GM18505 (cell line): ENCODE results near the gene KDM8.
"Not testable (repeated sequence)": the region's sequence is repeated elsewhere in the genome, so short reads cannot be mapped to it uniquely, and the experiment has no call there.

Source experiments
- ATAC-seq: cut with Tn5 transposase; IDR thresholded peaks from one replicate; pipeline ENCODE4 v1.9.1; 2021; ENCODE audit not compliant: unreplicated experiment
- POLR2A ChIP-seq: IDR thresholded peaks from 4 replicates; pipeline ENCODE4 v1.6.1; 2011; ENCODE audit warnings: borderline replicate concordance; ENCODE audit not compliant: insufficient read depth, insufficient read length; ENCODE audit errors: extremely low read depth

The KDM8 gene

GRCh38 chr16:27242398-27242797, 39.1 kb downstream of the KDM8 start:
- no peak for ATAC-seq
- TF ChIP-seq POLR2A, result no peak

GRCh38 chr16:27242868-27243590, 39.7 kb downstream of the KDM8 start:
- ATAC-seq, result no peak
- no peak for TF ChIP-seq POLR2A

GRCh38 chr16:27243725-27244362, 40.5 kb downstream of the KDM8 start:
- no peak for TF ChIP-seq POLR2A
- no peak for ATAC-seq

GRCh38 chr16:27244363-27244755, 41.0 kb downstream of the KDM8 start:
- ATAC-seq, result no peak
- no peak for TF ChIP-seq POLR2A

- TF ChIP-seq POLR2A, result no peak
- ATAC-seq, result no peak
Measured at GRCh38 chr16:27245276-27246172, 42.2 kb downstream of the KDM8 start.

- no peak for TF ChIP-seq POLR2A
- ATAC-seq, result no peak
Measured at GRCh38 chr16:27246439-27246838, 43.1 kb downstream of the KDM8 start.

- ATAC-seq, result not testable (repeated sequence)
Measured at GRCh38 chr16:27247076-27247475, 43.8 kb downstream of the KDM8 start.

GRCh38 chr16:27248036-27248435, 44.7 kb downstream of the KDM8 start:
- no peak for ATAC-seq
- no peak for TF ChIP-seq POLR2A

GRCh38 chr16:27248886-27249285, 45.6 kb downstream of the KDM8 start:
- not testable (repeated sequence) for ATAC-seq

- no peak for ATAC-seq
- no peak for TF ChIP-seq POLR2A
Measured at GRCh38 chr16:27251541-27252205, 48.3 kb downstream of the KDM8 start.

GRCh38 chr16:27252206-27252585, 48.9 kb downstream of the KDM8 start:
- ATAC-seq, result no peak
- no peak for TF ChIP-seq POLR2A

GRCh38 chr16:27253526-27253930, 50.2 kb downstream of the KDM8 start:
- ATAC-seq, result no peak
- TF ChIP-seq POLR2A, result no peak

- ATAC-seq, result peak; percentile 69
- TF ChIP-seq POLR2A, result no peak
Measured at GRCh38 chr16:27254262-27254811, 51.0 kb downstream of the KDM8 start.

GRCh38 chr16:27256861-27257260, 53.5 kb downstream of the KDM8 start:
- ATAC-seq, result no peak
- no peak for TF ChIP-seq POLR2A

- TF ChIP-seq POLR2A, result no peak
- no peak for ATAC-seq
Measured at GRCh38 chr16:27257271-27257670, 53.9 kb downstream of the KDM8 start.
